ENCODE data around the gene KLHL26.
"Not testable (repeated sequence)": the region's sequence is repeated elsewhere in the genome, so short reads cannot be mapped to it uniquely, and the experiment has no call there.

The KLHL26 gene

DNA sequence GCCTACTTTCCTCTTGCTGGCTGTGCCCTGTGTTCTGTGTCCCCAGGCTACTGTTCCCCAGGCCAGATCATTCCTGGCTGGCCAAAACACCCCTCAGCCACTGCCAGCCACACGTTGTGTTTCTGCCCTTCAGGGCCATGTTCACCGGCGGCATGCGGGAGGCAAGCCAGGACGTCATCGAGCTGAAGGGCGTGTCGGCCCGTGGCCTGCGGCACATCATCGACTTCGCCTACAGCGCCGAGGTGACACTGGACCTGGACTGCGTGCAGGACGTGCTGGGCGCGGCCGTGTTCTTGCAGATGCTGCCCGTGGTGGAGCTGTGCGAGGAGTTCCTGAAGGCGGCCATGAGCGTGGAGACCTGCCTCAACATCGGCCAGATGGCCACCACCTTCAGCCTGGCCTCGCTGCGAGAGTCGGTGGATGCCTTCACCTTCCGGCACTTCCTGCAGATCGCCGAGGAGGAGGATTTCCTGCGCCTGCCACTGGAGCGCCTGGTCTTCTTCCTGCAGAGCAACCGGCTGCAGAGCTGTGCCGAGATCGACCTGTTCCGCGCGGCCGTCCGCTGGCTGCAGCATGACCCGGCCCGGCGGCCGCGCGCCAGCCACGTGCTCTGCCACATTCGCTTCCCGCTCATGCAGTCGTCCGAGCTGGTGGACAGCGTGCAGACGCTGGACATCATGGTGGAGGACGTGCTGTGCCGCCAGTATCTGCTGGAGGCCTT, 30.9 kb downstream of the KLHL26 start:
- no peak for FAIRE-seq

DNA sequence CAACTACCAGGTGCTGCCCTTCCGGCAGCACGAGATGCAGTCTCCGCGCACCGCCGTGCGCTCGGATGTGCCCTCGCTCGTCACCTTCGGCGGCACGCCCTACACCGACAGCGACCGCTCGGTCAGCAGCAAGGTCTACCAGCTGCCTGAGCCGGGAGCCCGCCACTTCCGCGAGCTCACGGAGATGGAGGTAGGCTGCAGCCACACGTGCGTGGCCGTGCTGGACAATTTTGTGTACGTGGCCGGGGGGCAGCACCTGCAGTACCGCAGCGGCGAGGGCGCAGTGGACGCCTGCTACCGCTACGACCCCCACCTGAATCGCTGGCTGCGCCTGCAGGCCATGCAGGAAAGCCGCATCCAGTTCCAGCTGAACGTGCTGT, 31.4 kb downstream of the KLHL26 start:
- no peak for FAIRE-seq

DNA sequence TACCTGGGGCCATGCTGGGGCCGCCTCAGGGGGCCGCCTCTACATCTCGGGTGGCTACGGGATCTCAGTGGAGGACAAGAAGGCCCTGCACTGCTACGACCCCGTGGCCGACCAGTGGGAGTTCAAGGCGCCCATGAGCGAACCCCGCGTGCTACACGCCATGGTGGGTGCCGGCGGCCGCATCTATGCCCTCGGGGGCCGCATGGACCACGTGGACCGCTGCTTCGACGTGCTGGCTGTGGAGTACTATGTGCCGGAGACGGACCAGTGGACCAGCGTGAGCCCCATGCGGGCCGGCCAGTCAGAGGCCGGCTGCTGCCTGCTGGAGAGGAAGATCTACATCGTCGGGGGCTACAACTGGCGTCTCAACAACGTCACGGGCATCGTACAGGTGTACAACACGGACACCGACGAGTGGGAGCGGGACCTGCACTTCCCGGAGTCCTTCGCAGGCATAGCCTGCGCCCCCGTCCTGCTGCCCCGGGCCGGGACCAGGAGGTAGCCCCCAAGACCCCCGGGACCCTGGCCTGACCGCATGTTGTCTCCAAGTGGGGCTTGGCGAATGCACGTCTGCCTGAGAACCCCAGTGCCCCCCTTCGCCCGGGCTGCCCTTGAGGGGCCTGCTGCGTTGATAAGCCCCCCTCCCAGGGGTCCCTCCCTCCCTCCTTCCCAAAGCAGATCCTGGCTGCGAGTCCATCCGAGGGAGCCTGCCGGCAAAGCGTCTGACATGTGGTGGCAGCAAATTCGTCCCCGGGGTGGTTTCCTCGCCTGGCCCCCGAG, 32.1 kb downstream of the KLHL26 start:
- FAIRE-seq = no peak

DNA sequence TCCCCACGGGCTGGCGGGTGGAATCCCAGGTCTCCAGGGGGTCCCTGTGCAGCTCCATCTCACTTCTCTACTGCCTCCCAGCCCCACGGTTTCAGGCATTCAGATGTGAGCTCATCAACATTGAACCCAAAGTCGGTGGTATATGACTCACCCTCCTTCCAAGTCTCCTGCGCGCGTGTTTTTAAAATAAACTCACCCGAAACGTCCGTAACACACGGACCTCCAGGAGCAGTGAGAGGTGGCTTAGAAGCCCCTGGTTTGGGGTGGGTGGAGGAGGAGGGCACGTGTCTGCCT, 32.6 kb downstream of the KLHL26 start:
- FAIRE-seq = no peak

DNA sequence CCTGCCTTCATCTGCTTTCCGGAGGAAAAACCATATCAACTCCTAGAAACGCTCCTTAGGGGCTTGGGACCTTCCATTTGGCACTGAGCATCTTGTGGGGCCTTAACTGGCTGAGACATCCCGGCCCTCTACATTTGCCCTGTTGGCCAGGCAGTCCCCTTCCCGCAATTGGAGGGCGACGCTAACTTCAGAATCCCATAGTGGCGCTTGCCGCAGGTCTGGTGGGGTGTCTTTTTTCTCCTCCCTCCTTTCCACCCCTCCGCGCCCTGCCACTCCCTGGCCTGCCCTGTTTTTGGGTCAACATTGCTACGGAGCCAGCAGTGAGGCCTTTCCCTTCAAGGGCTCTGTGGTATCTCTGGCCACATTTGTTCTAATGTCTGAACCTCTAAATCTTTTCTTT, 33.1 kb downstream of the KLHL26 start:
- no peak for FAIRE-seq

DNA sequence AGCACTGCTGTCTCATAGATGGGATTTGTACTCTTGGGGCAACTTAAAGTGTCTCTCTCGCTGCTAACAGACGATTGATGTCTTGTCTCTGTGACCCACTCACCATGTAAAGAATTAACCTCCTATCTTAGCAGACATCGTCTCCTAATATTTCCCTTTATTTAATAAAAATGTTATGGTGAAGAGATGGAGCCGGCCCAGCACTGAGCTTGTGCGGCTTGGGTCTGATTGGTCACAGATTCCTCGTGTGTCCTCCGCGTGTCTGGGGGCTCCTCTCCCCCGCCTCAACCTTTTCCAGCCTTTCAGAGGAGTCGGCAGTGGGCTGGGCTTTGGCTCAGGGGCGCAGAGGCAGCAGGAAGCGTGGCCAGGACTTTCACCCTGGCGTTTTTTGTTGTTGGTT, 33.5 kb downstream of the KLHL26 start:
- FAIRE-seq = no peak

DNA sequence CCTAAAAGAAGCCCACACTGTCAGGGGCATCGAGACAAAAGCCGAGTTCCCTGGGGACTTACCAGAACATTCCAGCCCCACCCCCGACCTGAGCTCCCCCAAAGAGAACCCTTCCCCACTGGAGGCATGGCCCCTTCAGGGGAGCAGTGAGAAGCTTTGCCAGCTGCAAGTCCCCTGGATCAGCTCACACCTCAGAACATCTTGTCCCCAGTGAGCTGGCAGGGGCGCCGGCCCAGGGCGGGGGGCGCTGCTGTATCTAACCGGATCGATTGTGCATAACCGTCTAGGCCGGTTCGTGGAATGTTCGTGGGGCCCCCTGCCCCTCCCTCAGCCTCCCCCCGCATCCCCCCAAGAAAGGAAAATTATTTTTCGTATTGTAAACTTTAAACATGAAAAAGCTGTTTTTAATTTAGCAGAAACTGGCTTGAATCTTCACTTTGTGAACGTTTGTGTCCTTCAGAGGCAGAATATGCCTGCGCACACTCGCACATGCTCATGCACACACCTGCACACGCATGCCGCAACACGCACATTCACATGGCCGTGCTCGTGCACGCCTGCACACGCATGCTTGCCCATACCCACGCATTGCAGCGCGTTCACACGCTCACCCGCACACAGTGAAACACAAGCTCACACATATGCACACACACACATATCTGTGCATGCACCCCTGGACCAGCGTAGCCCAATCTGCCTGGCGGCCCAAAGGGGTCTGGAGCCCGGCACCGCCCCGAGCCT, 34.6 kb downstream of the KLHL26 start:
- FAIRE-seq = no peak

DNA sequence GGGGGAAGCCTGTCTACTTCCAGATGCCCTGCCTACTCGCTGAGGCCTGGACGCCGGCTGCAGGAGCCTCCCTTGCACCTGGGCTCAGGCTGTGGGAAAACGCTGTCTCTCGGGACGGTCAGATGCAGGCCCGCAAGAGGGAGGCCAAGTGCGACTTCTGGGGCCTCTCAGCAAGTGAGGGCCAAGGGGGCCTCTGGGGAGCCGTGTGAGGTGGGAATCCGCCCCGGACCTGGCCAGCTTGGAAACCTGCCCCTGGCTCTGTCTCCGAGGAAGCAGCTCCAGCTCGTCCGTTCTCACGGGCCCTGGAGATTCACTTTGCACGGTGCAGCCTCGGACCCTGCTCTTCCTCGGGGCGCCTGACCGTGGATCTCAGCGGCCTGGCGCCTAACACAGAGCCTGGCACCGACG, 35.2 kb downstream of the KLHL26 start:
- no peak for FAIRE-seq

DNA sequence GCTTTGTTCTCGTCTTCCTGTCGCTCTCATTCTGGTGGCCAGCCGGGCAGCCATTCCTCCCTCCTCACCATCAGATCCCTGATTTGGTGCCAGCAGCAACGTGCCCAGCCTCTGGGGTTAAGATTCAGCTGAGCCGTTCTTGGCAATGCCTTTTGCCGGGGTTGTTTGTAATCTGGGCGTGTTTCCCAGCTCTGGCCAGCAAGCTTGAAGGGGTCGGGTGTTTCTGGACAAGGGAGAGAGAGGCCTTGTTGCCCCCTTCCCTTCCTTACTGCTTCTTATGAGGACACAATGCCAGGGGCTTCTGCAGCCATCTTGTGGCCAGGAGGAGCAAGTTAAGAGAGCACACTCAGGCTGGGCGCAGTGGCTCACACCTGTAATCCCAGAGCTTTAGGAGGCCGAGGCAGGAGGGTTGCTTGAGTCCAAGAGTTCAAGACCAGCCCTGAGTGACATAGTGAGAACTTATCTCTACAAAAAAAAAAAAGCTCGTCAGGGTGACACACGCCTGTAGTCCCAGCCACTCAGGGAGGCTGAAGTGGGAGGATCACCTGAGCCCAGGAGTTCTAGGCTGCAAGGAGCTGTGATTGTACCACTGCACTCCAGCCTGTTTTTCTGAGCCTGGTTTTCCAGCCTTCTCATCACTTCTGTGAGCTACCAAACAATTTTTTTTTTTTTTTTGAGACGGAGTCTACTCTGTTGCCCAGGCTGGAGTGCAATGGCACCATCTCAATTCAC, 35.9 kb downstream of the KLHL26 start:
- no peak for FAIRE-seq

DNA sequence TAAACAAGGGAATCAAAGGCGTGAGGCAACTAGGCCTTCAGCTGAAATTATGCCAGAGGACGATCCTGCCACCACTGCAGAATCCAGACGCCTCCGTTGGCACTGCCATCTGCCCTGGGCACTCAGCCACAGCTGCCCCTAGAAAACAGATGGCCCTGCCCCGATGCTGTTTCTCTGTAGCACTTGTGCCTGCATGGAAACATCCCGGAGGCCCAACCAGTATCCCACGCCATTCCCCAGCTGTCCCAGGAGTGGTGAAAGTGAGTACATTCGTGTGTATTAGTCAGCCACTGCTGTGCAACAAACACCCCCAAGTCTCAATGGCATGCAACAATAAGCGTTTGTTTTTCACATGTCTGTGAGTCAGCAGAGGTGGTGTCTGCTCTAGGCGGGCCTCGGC, 37.8 kb downstream of the KLHL26 start:
- no peak for FAIRE-seq

DNA sequence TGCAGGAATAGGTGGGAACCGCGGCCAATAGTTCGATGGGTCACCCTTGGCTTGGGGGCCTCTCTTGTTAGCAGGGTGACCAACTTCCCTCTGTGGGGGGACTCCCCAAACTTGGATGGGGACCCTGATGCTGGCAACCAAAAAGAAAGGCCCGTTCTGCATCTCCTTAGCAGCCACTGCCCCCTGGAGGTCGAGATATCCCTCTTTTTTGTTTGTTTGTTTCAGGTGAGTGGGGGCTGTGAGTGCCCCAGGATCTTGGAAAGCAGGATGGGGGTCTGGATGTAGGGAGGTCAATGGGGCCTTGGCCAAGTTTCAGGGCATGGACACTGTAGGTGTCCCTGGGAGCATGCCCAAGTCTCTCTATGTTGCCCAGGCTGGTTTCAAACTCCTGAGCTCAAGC, 39.0 kb downstream of the KLHL26 start:
- no peak for FAIRE-seq

DNA sequence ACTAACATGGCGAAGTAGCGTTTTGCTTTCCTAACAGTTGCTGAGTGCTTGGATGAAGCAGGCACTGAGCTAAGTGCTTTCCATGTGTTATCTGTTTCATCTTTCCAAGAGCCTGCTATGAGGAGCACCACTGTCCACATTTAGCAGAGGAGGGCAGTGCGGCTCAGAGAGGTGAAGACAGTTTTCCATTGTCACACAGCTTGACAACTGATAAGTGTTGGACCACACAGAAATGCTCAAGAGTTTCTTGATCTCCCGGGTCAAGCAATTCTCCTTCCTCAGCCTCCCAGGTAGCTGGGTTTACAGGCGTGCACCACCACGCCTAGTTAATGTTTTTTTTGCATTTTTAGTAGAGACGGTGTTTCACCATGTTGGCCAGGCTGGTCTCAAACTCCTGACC, 39.9 kb downstream of the KLHL26 start:
- FAIRE-seq = no peak

DNA sequence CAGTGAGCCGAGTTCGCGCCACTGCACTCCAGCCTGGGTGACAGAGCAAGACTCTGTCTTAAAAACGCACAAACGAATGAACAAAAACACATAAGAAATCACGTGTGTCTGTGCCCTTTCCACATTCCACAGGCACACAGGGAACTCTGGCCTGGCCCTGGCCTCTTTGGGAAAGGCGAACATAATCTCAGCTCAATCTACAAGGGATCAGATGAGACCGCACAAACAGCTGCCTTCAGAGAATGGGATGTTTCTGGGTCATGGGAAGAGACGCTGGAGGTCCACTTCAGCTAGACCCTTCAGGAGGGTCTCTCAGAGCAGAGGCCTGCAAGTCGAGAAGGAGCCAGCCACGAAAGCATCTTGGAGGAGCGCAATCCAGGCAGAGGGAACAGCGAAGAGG, 40.3 kb downstream of the KLHL26 start:
- FAIRE-seq = no peak

DNA sequence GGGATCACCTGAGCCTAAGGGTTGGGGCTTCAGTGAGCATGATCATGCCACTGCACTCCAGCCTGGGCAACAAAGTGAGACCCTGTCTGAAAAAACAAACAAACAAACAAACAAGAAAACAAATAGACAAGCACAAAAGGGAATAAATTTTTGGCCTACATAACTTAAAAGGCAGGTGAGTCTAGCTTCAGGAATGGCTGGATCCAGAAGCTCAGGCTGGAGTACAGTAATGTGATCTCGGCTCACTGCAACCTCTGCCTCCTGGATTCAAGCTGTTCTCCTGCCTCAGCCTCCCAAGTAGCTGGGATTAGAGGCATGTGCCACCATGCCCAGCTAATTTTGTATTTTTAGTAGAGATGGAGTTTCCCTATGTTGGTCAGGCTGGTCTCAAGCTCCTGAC, 43.3 kb downstream of the KLHL26 start:
- FAIRE-seq = not testable (repeated sequence)

DNA sequence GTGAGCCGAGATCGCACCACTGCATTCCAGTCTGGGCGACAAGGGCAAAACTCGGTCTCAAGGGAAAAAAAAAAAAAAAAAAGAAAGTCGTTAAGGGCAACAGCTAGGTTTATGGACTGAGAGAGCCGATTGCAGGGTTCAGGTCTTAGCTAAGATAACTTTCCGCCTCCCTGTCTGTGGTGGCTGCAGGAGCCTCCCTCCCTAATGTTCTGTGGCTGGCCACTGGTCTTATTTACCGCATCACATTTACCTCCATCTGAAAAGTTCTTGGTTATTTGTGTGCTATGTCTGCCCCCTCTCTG, 45.9 kb downstream of the KLHL26 start:
- no peak for FAIRE-seq

DNA sequence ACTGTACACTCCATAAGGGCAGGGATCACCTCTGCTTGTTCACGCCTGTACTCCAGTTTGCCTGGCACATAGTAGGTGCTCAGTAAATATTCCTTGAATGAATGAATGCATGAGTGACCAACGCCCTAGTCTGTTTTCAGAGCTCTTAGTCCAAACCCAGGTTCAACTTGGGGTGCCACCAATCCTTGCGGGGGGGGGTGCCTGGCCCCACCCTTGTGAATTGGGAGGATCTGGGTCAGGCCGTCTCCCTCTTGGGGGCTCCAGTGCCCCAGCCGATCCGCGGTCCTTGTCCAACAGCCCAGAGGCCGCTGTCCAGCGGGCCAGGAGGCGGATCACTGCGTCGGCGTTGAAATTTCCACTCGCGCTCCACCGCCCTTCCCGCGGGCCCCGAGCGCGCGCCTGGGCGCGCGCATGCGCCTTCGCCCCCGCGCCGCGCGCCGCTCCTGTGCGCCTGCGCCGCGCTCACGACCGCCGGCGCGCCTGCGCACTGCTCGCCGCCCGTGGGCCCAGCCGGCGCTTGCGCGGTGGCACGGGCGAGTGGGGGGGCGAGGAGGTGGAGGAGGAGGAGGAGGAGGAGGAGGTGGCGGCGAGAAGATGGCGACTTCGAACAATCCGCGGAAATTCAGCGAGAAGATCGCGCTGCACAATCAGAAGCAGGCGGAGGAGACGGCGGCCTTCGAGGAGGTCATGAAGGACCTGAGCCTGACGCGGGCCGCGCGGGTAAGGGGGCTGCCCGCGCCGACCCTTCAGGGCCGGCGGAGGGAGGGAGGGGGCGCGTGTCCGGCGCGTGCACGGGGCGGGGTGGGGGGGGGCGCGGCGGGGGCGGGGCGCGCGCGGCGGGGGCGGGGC, 46.5 kb downstream of the KLHL26 start, which contains the start of gene CRTC1:
Gene CRTC1 (plus strand): TSS at position 572 of the 849 bp plus-strand sequence. CDS start 23 bp downstream, at position 595.
- FAIRE-seq = no peak

DNA sequence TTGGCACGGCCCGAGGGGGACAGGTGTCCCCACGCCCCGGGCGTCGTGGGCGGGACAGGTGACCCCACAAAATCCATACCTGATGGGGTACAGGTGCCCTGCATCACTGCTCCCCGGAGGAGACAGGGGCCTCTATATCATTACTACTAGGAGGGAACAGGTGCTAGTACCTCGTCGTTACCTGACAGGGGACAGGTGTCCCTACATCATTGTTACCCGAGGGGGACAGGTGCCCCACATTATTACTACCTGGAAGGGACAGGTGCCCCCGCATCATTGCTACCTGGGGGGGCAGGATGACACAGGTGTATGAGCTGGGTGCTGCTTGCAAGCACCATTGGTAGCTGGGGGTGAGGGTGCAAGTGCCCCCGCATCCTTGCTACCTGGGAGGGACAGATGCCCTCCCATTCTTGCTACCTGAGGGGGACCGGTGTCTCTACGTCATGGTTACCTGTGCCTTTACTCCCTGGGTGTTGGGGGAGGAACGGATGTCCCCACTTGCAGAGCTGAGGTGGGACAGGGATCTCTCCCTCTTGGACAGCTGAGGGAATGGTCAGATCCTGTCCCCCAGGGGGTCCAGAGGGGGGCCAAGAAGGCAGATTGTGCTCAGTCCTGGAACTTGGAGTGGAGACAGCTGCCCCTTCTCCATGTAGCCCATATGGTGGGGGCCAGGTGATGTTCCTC, 47.3 kb downstream of the KLHL26 start:
- no peak for FAIRE-seq

DNA sequence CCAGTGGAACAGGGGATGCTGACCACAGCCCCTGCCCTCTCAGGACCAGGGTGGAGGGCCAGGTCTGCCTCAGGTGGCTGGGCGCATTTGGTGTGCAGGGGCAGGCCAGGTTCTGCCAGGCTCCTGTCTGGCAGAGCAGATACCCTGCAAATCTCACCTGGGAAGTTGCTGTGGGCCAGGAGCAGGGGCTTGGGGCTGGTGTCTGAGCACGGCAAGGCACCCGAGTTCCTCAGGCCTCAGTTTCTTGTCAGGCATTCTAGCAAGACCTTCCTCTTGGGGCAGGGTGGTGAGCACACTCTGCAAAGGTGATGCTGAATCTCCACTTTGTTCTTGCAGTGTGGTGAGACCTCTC, 47.8 kb downstream of the KLHL26 start:
- FAIRE-seq = no peak

DNA sequence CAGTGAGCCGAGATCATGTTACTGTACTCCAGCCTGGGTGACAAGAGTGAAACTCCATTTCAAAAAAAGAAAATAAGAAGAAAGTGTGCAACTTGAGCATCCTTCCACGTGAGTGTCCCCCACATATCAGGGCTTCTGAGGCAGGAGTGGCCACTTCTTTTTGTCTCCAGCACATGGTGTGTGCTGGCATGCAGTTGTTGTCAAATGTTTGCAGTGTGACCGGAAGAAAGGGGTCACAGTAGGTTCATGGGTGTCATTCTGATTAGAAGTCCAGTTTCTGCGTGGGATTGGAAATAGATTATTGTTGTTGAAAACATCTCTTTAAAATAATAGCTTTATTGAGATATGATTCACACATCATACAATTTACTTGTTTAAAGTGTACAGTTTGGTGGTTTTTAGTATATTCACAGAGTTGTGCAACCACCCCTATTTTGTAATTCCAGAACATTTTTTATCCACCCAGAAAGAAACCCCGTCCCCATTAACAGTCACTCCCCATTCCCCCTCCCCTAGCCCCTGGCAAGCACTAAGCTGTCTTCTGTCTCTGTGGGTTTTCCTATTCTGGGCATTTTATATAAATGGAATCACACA, 48.9 kb downstream of the KLHL26 start:
- FAIRE-seq = no peak

DNA sequence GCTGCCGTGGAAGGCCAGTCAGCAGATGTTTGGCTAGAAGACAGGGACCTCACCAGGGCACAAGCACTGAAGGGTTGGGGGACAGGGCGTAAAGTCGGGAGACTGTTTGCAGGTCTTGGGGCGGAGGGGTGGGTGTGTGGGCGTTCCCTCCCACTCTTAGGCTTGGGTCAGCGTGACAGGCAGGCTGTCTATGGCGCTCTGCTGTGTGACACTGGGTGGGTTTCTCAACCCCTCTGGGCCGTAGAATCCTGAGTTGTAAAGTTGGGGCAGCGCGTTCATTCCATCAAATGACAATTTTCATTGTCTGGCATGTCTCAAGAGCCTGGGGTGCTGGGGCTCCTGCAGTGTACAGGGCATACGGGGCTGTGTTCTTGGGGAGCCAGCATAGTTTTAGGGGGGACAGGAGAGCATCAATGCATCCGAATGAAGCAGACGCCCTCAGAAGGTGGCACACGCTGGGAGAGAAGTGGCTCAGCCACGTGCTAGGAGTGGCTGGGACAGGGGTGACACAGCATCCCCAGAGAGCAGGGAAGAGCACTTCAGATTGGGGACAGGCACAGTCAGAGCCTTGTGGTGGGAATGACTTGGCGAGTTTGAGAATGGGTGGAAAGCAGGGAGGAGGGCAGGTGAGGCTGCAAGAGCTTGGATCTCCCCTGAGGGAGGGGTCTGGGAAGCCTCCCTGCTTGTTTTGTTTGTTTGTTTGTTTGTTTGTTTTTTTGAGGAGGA, 51.1 kb downstream of the KLHL26 start:
- FAIRE-seq = no peak

DNA sequence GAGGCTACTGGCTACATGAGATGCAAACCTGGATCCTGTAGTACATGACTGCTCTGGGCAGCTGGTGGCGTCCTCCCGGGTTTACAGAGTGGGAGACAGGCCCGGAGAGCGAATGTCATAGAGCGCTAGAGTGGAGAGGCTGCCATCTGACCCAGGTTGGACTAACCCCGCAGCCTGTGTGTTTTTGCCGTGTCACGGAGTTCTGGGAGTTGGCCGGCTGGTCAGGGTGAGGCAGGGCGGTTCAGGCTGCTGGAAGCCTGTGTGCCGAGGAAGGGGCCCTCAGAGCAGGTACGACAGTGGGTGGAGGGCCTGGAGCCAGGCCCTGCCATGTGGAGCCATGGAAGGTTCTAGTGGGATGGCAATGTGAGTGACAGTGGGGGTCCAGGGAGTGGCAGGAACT, 59.2 kb downstream of the KLHL26 start:
- FAIRE-seq = no peak

Measured in G401.6 (cell line).